Raji (cell line): ENCODE results near the gene ADTRP.

Source experiments
- POLR2A ChIP-seq: IDR thresholded peaks from 2 replicates; pipeline ENCODE4 v1.6.1; 2011; ENCODE audit warnings: low read depth, low read length, control low read depth; ENCODE audit not compliant: insufficient read depth

ADTRP gene, protein sequence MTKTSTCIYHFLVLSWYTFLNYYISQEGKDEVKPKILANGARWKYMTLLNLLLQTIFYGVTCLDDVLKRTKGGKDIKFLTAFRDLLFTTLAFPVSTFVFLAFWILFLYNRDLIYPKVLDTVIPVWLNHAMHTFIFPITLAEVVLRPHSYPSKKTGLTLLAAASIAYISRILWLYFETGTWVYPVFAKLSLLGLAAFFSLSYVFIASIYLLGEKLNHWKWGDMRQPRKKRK

GRCh38 chr6:11778648-11779328 lies at the start of gene ADTRP:
ADTRP (minus strand) TSS chr6:11778803; CDS start chr6:11778759, 44 bp downstream.
- TF ChIP-seq POLR2A: no peak

DNA sequence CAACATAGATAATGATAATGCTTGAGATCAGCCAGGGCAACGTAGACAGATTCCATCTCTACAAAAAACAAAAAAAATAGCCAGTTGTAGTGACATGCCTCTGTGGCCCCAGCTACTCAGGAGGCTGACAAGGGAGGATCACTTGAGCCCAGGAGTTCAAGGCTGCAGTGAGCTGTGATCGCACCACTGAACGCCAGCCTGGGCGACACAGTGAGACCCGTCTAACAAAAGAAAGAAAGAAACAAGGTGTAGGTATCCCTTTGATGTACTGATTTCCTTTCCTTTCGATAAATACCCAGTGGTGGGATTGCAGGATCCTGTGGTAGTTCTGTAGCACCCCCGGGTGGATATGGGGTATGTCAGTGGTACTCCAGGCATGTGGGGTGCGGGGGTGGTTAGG lies 48.2 kb upstream of the ADTRP start:
- no peak for TF ChIP-seq POLR2A

DNA sequence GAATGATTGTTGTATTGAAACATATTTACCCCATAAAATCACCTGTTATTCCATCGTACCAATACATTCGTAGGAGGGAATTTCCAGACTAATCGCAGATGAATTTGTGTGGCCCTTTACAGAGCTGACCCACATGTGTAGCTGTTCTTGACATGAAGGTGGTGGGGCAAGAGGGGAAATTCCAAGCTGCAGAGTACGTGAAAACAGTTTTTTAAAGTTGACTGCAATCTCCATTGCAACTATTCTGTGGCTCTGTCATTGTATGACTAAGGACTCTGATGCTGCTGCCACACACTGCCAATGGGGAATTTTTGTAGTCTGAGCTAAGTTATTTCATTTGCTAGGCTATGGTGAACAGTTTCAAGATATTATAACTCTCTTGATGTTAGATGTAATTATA lies 46.4 kb upstream of the ADTRP start:
- TF ChIP-seq POLR2A: no peak

DNA sequence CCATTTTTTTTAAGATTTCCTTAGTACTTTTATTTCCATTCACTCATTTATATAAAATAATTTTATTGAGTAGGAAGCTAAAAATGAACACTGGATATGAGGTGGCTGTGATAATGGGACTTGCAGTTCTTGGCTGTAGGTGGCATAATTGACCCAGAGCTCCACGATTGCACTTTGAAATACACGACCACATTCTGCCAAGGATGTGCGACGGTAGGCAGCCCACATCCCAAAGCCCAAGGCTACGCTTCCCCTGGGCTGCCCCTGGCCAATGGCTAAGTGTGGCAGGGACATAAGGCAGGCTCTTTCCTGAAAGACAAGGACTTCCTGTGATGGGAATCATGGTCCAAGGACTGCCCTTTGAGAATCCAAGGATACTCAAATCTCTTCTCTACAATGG lies 43.7 kb upstream of the ADTRP start:
- no peak for TF ChIP-seq POLR2A

GRCh38 chr6:11821781-11822180 lies 43.2 kb upstream of the ADTRP start:
- TF ChIP-seq POLR2A: no peak

DNA sequence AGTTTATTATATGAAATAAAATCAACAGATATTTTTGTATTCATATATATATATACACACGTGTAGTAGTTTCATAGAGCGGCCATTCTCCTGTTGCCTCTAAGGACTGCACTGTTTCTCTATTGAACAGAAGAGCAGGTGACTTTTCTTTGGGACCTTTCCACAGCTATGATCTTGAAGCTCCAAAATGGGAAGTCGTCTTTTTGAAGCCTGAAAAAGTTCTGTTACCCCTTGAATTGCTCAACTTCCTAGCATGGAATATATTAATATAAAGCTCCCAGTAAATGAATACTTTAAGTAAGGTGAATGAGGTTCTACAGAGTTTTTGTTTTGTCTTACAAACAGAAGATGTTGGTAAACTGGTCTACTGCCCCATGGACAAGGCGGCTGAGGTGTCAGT lies 42.2 kb upstream of the ADTRP start:
- TF ChIP-seq POLR2A: no peak

GRCh38 chr6:11819486-11819885 lies 40.9 kb upstream of the ADTRP start:
- TF ChIP-seq POLR2A: no peak

DNA sequence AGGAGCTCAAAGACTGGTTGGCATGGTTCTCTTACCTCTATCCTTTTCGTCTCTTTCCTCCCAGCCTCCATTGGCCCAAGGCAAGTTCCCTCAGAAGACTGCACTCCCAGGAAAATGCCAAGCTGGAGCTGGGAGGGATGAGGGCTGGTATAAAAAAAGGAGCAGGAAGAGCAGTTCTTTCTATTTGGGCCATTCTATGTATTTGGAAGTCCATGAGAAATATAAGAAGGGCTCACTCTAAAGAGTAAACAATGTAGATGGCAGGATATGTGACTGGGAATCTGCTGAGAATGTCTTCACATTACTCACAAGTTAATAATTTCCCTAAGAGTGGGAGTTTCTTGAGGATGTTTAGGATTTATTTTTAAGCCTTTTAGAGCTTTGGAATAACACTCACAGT lies 36.6 kb upstream of the ADTRP start:
- no peak for TF ChIP-seq POLR2A

DNA sequence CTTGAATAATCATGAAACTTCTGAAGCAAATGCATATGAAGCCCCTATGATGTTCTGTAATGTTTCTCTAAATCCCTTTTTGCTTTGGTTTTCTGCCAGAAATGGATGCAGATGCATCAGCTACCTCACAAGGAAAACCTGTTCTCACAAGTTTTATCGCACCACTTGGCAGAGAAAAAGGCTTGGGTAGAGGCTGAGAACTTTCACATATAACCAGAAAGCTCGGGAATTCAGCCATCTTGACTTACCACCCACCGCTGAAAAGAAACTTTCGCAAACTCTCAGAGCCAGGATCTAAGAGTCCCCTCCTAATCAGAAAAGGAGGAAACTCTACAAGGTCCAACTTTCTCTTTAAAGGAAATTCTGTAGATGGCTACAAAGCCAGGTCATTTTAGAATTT lies 36.2 kb upstream of the ADTRP start:
- no peak for TF ChIP-seq POLR2A

DNA sequence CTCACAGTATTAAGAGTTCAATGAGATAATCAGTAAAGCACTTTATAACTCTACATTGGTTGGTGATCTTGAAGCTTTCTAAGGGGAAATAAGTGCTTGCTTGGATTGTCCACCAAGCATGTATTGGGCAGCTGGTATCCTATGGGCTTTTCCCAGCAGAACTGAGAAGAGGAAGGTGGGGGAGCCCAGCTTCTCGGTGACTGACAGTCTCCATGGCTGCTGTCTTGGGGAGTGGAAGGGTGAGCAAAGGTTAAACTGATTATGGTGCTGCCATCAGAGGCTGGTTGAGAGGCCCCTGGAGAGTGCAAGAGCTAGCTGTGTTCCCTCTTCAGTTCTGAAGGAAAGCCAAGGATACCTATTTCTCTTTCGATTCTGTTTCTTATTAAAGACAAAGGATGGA lies 35.5 kb upstream of the ADTRP start:
- TF ChIP-seq POLR2A: no peak

- TF ChIP-seq POLR2A: no peak
Measured at GRCh38 chr6:11813606-11814005, 35.0 kb upstream of the ADTRP start.

GRCh38 chr6:11812951-11813350 lies 34.3 kb upstream of the ADTRP start:
- no peak for TF ChIP-seq POLR2A

GRCh38 chr6:11812439-11812838 lies 33.8 kb upstream of the ADTRP start:
- TF ChIP-seq POLR2A: no peak

DNA sequence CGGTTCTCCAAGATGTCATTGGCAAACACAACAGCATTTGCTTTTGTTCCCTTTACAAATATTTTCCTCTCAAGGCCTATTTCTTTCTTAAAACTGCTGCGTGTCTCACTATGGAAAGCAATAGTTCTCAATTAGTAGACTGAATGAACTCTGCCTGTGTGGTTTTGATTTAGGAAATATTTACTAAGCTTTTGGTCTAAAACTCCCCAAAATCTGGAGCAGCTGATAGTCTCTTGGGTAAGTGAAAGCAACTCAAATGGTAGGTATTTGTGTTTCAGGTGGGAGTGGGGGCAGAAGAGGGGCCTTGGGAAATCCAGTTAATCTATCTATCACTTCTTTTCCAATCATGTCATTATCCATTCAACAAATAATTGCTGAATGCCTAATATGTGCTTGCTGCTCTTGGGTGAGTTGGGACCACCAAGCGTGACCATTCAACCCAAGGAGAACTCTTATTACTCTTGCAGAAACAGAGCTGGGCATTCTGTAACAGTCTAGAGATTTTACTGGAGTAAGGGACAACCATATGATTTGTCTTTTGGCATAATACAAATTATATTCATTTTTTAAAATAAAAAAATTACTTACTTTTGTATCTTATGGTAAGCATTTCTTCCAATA lies 33.2 kb upstream of the ADTRP start:
- TF ChIP-seq POLR2A: no peak

DNA sequence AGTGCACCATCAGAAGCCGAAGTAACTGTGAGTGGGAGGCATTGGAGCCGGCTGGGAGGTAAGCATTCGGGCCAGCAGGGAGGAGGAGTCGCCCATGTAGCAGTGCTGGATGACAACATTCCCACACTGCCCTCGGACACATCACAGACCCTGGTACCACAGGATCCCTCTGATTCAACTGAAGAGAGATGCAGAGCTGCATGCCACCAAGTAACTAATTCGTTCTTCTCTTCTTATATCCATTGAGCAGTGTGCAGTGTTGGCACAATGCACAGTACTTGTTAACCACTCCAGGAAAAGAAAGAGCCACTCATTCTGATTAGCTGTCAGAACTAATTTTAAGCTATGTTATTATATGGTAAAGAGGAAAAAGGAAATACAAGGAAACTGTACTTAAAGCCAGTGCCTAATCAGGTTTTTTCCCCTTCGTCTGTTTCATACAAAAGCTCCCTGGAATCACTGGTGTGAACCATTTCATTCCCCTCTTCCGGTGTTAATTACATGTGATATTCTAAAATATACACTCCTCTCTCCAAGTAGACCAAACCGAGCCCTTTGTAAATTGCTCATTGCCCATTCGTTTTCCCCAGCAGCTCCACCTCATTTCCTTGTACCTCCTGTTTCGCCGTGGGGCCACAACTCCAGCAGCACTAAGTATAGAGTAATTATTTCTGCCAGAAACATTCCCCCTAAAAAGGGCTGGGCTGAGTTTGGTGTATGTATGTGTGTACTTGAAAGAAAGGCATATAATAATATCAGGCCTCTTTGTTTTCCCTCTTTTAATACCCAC lies 32.4 kb upstream of the ADTRP start:
- no peak for TF ChIP-seq POLR2A
